WTC11 (cell line): Measurements from ENCODE around the gene AK8. TPM values are rescaled to one million over a fixed set of nuclear protein-coding genes. Genes with fewer than 3 reads are reported as not detected.

ENCODE experiments used
- ATAC-seq: fragments of 200-7000 bp; cut with Tn5 transposase; 2 replicates; pipeline ENCODE4 v1.10.0; 2021; ENCODE audit warnings: mild to moderate bottlenecking, moderate library complexity
- CTCF ChIA-PET: fragments of 300-600 bp; sonication (Branson Sonifier 250); formaldehyde crosslinking; loops from one replicate; lab custom pipeline; 2021; ENCODE audit warnings: antibody characterized with exemption; lab: Charles Lee
- POLR2A ChIA-PET: fragments of 350-600 bp; sonication (Branson Sonifier 250); formaldehyde crosslinking; loops from one replicate; lab custom pipeline; 2021; ENCODE audit warnings: antibody characterized with exemption; lab: Charles Lee
- DNase-seq: peaks from one replicate; pipeline ENCODE4 v3.0.0; 2021; ENCODE audit warnings: low spot score
- H3K27ac Mint-ChIP-seq: 2 replicates; pipeline ENCODE4 v1.8.0; 2021; ENCODE audit warnings: mixed read lengths
- H3K27me3 Mint-ChIP-seq: 2 replicates; pipeline ENCODE4 v1.8.0; 2021; ENCODE audit warnings: low read depth, mild to moderate bottlenecking, moderate library complexity, mixed read lengths
- H3K36me3 Mint-ChIP-seq: 2 replicates; pipeline ENCODE4 v1.8.0; 2021; ENCODE audit warnings: mixed read lengths
- H3K4me1 Mint-ChIP-seq: 2 replicates; pipeline ENCODE4 v1.8.0; 2022; ENCODE audit warnings: mixed read lengths
- H3K4me3 Mint-ChIP-seq: 2 replicates; pipeline ENCODE4 v1.8.0; 2021; ENCODE audit warnings: mild to moderate bottlenecking, moderate library complexity, mixed read lengths
- H3K9me3 Mint-ChIP-seq: 2 replicates; pipeline ENCODE4 v1.8.0; 2021; ENCODE audit warnings: mixed read lengths
- FOXJ3 ChIP-seq: sonication (generic); formaldehyde crosslinking; IDR thresholded peaks from 2 replicates; pipeline ENCODE4 v1.9.0; 2021; ENCODE audit warnings: missing genetic modification reagents, mild to moderate bottlenecking, borderline replicate concordance
- GTF2I ChIP-seq: fragments of 250-450 bp; sonication (Bioruptor Pico); conservative IDR thresholded peaks from 2 replicates; pipeline ENCODE4 v1.4.0; 2021; ENCODE audit warnings: mild to moderate bottlenecking
- MYBL2 ChIP-seq: sonication (generic); formaldehyde crosslinking; IDR thresholded peaks from 2 replicates; pipeline ENCODE4 v1.8.1; 2023; ENCODE audit warnings: mild to moderate bottlenecking, moderate library complexity, missing genetic modification reagents
- RELA ChIP-seq: sonication (generic); formaldehyde crosslinking; IDR thresholded peaks from 2 replicates; pipeline ENCODE4 v1.8.1; 2022; ENCODE audit warnings: missing genetic modification reagents, mild to moderate bottlenecking, borderline replicate concordance
- SMAD3 ChIP-seq: sonication (generic); formaldehyde crosslinking; IDR thresholded peaks from 2 replicates; pipeline ENCODE4 v1.8.0; 2022; ENCODE audit warnings: missing genetic modification reagents, mild to moderate bottlenecking, borderline replicate concordance
- TEAD4 ChIP-seq: sonication (generic); formaldehyde crosslinking; IDR thresholded peaks from 2 replicates; pipeline ENCODE4 v1.8.0; 2022; ENCODE audit warnings: mild to moderate bottlenecking, missing genetic modification reagents
- TP53 ChIP-seq: sonication (generic); formaldehyde crosslinking; IDR thresholded peaks from 2 replicates; pipeline ENCODE4 v1.8.1; 2023; ENCODE audit warnings: mild to moderate bottlenecking, missing genetic modification reagents
- ZNF396 ChIP-seq: fragments of 250-450 bp; sonication (Bioruptor Pico); IDR thresholded peaks from 2 replicates; pipeline ENCODE4 v1.8.0; 2021; ENCODE audit warnings: mild to moderate bottlenecking, moderate library complexity, borderline replicate concordance
- total RNA-seq: library from RNA; stranded (reverse); gene quantifications from 3 replicates; pipeline ENCODE4 v1.2.3, GENCODE V29; 2021
- TF ChIP-seq, protein P1 (sequence below): sonication (generic); formaldehyde crosslinking; IDR thresholded peaks from 2 replicates; pipeline ENCODE4 v1.8.1; 2022; ENCODE audit warnings: missing genetic modification reagents, borderline replicate concordance
- TF ChIP-seq, protein P2 (sequence below): sonication (generic); formaldehyde crosslinking; IDR thresholded peaks from 2 replicates; pipeline ENCODE4 v1.8.1; 2022; ENCODE audit warnings: mild to moderate bottlenecking, missing genetic modification reagents, moderate library complexity, borderline replicate concordance
- TF ChIP-seq, protein P3 (sequence below): sonication (generic); formaldehyde crosslinking; conservative IDR thresholded peaks from 2 replicates; pipeline ENCODE4 v1.8.1; 2022; ENCODE audit warnings: mild to moderate bottlenecking, missing genetic modification reagents
- TF ChIP-seq, protein P4 (sequence below): sonication (generic); formaldehyde crosslinking; IDR thresholded peaks from 2 replicates; pipeline ENCODE4 v1.8.1; 2023; ENCODE audit warnings: mild to moderate bottlenecking, missing genetic modification reagents, borderline replicate concordance
- TF ChIP-seq, protein P5 (sequence below): fragments of 250-450 bp; sonication (Bioruptor Pico); conservative IDR thresholded peaks from 2 replicates; pipeline ENCODE4 v1.9.0; 2021; ENCODE audit warnings: mild to moderate bottlenecking
- TF ChIP-seq, protein P6 (sequence below): sonication (generic); formaldehyde crosslinking; IDR thresholded peaks from 2 replicates; pipeline ENCODE4 v1.8.1; 2022; ENCODE audit warnings: mild to moderate bottlenecking, moderate library complexity, missing genetic modification reagents
- TF ChIP-seq, protein P7 (sequence below): sonication (generic); formaldehyde crosslinking; IDR thresholded peaks from 2 replicates; pipeline ENCODE4 v1.8.0; 2023; ENCODE audit warnings: missing genetic modification reagents, mild to moderate bottlenecking, borderline replicate concordance

AK8 gene
- total RNA-seq, 1 experiment from 2014 or later: 0.48 TPM

DNA sequence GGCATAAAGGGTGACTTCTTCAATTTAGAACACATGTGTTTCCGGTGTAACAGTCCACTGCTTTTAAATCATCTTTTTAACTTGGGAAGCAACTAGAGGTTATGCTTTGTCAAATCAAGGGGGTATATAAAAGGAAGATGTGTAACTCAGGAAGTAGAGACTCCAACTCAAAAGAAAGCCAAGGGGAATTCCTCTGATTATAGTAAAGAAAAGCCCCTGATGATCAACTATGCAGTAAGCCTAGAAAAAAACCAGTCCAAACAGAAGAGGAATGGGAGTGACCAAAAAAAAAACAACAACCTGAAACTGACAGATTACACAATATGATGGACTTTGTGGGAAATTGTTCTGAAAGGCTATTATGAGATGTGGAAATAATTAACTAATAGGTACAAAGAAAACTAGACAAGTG, 90.3 kb downstream of the AK8 start (continued):
- TF ChIP-seq, protein P1, sequence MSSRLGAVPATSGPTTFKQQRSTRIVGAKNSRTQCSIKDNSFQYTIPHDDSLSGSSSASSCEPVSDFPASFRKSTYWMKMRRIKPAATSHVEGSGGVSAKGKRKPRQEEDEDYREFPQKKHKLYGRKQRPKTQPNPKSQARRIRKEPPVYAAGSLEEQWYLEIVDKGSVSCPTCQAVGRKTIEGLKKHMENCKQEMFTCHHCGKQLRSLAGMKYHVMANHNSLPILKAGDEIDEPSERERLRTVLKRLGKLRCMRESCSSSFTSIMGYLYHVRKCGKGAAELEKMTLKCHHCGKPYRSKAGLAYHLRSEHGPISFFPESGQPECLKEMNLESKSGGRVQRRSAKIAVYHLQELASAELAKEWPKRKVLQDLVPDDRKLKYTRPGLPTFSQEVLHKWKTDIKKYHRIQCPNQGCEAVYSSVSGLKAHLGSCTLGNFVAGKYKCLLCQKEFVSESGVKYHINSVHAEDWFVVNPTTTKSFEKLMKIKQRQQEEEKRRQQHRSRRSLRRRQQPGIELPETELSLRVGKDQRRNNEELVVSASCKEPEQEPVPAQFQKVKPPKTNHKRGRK: no peak
- TF ChIP-seq, protein P2, sequence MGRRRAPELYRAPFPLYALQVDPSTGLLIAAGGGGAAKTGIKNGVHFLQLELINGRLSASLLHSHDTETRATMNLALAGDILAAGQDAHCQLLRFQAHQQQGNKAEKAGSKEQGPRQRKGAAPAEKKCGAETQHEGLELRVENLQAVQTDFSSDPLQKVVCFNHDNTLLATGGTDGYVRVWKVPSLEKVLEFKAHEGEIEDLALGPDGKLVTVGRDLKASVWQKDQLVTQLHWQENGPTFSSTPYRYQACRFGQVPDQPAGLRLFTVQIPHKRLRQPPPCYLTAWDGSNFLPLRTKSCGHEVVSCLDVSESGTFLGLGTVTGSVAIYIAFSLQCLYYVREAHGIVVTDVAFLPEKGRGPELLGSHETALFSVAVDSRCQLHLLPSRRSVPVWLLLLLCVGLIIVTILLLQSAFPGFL: no peak
- no peak for TF ChIP-seq RELA

DNA sequence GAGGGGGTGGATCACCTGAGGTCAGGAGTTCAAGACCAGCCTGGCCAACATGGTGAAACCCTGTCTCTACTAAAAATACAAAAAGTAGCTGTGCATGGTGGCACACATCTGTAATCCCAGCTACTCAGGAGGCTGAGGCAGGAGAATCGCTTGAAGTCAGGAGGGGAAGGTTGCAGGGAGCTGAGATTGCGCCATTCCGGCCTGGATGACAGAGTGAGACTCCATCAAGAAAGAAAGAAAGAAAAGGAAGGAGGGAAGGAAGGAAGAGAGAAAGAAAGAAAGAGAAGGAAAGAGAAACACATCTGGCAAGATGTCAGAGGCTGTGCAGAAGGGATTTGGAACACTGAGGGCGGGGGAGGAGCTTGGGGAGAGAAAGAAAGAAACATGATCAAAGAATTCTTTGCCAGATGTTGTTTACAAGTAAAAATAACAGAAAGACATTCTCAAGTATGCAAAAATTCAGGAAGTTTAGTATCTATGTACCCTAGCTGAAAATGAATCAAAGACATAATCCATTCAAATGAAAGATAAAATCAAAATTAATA, 93.7 kb downstream of the AK8 start:
- DNase-seq: no peak
- ChIA-PET POLR2A (no interaction called here), CTCF (interaction anchor here (0.8 to 1.2 kb wide), 3 partner anchors 15 to 20 kb away, joined by 3 to 4 read pairs (median 3); no protein-coding TSS in a partner anchor)
- Mint-ChIP-seq H3K27me3 (peaks cover 18% of the 10 kb centered on the region), H3K36me3 (peaks cover 5% of the 10 kb centered on the region; the same call in 1 of the 2 replicates), H3K9me3 (peaks cover 13% of the 10 kb centered on the region), H3K4me1 (peaks cover 14% of the 10 kb centered on the region), H3K4me3 (no peak overlapping the region), H3K27ac (no peak overlapping the region)
- ATAC-seq: no peak
- TF ChIP-seq, protein P3, sequence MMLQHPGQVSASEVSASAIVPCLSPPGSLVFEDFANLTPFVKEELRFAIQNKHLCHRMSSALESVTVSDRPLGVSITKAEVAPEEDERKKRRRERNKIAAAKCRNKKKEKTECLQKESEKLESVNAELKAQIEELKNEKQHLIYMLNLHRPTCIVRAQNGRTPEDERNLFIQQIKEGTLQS (CRISPR knock-in tag): no peak
- TF ChIP-seq, protein P4, sequence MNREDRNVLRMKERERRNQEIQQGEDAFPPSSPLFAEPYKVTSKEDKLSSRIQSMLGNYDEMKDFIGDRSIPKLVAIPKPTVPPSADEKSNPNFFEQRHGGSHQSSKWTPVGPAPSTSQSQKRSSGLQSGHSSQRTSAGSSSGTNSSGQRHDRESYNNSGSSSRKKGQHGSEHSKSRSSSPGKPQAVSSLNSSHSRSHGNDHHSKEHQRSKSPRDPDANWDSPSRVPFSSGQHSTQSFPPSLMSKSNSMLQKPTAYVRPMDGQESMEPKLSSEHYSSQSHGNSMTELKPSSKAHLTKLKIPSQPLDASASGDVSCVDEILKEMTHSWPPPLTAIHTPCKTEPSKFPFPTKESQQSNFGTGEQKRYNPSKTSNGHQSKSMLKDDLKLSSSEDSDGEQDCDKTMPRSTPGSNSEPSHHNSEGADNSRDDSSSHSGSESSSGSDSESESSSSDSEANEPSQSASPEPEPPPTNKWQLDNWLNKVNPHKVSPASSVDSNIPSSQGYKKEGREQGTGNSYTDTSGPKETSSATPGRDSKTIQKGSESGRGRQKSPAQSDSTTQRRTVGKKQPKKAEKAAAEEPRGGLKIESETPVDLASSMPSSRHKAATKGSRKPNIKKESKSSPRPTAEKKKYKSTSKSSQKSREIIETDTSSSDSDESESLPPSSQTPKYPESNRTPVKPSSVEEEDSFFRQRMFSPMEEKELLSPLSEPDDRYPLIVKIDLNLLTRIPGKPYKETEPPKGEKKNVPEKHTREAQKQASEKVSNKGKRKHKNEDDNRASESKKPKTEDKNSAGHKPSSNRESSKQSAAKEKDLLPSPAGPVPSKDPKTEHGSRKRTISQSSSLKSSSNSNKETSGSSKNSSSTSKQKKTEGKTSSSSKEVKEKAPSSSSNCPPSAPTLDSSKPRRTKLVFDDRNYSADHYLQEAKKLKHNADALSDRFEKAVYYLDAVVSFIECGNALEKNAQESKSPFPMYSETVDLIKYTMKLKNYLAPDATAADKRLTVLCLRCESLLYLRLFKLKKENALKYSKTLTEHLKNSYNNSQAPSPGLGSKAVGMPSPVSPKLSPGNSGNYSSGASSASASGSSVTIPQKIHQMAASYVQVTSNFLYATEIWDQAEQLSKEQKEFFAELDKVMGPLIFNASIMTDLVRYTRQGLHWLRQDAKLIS (CRISPR knock-in tag): no peak
- TF ChIP-seq MYBL2 (no peak), ZNF396 (CRISPR knock-in tag) (no peak)
- TF ChIP-seq, protein P5, sequence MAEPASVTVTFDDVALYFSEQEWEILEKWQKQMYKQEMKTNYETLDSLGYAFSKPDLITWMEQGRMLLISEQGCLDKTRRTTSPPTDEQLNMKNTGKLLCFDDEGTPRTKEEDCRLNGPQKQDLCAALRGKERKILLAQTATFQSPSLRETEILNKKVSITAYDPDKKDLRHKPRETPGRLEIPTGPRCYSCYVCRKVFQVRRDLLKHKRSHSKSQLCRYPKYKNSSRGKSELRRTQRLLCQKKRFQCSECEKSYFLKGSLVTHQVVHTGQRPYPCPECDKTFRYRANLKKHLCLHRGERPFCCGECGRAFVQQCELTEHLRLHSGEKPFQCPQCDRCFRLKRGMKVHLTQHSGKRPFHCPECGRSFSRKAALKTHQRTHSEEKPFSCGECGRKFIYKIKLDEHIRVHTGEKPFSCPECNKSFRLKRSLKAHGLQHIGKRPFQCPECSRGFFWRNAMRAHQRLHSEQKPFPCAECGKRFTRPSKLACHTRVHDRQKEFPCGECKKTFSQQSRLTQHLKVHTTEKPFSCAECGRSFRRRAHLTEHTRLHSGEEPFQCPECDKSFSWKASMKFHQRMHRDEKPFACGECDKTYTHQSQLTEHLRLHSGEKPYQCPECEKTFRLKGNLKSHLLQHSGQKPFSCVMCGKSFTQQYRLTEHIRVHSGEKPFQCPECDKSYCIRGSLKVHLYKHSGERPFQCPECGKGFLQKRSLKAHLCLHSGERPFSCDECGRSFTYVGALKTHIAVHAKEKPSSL (CRISPR knock-in tag): no peak

DNA sequence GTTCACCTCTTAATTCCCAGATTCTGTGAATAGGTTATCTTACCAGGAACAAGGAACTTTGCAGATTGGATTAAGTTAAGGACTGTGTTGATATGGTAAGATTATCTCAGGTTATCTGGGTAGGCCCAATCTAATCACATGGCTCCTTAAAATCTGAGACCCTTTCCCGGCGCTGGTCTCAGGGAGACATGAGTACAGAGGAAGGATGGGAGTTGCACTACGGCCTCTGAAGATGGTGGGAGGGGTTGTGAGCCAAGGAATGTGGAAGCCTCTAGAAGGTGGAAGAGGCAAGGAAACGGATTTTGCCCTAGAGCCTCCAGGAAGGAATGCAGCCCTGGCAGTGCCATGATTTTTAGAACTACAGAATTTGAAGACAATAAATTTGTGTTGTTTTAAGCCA, 95.1 kb downstream of the AK8 start:
- no peaks in the 10 kb centered on the region; the same call in 1 of the 2 replicates for H3K36me3 Mint-ChIP-seq
- peaks cover 12% of the 10 kb centered on the region for H3K27me3 Mint-ChIP-seq
- no peak for DNase-seq
- peaks cover 14% of the 10 kb centered on the region for H3K4me1 Mint-ChIP-seq
- TF ChIP-seq TEAD4 (CRISPR knock-in tag) (no peak), ZNF396 (CRISPR knock-in tag) (no peak), RELA (no peak), GTF2I (CRISPR knock-in tag) (no peak), TP53 (CRISPR knock-in tag) (no peak), FOXJ3 (CRISPR knock-in tag) (no peak), SMAD3 (no peak)
- TF ChIP-seq, protein P2: no peak
- TF ChIP-seq, protein P6, sequence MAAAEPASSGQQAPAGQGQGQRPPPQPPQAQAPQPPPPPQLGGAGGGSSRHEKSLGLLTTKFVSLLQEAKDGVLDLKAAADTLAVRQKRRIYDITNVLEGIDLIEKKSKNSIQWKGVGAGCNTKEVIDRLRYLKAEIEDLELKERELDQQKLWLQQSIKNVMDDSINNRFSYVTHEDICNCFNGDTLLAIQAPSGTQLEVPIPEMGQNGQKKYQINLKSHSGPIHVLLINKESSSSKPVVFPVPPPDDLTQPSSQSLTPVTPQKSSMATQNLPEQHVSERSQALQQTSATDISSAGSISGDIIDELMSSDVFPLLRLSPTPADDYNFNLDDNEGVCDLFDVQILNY (CRISPR knock-in tag): no peak
- TF ChIP-seq, protein P7, sequence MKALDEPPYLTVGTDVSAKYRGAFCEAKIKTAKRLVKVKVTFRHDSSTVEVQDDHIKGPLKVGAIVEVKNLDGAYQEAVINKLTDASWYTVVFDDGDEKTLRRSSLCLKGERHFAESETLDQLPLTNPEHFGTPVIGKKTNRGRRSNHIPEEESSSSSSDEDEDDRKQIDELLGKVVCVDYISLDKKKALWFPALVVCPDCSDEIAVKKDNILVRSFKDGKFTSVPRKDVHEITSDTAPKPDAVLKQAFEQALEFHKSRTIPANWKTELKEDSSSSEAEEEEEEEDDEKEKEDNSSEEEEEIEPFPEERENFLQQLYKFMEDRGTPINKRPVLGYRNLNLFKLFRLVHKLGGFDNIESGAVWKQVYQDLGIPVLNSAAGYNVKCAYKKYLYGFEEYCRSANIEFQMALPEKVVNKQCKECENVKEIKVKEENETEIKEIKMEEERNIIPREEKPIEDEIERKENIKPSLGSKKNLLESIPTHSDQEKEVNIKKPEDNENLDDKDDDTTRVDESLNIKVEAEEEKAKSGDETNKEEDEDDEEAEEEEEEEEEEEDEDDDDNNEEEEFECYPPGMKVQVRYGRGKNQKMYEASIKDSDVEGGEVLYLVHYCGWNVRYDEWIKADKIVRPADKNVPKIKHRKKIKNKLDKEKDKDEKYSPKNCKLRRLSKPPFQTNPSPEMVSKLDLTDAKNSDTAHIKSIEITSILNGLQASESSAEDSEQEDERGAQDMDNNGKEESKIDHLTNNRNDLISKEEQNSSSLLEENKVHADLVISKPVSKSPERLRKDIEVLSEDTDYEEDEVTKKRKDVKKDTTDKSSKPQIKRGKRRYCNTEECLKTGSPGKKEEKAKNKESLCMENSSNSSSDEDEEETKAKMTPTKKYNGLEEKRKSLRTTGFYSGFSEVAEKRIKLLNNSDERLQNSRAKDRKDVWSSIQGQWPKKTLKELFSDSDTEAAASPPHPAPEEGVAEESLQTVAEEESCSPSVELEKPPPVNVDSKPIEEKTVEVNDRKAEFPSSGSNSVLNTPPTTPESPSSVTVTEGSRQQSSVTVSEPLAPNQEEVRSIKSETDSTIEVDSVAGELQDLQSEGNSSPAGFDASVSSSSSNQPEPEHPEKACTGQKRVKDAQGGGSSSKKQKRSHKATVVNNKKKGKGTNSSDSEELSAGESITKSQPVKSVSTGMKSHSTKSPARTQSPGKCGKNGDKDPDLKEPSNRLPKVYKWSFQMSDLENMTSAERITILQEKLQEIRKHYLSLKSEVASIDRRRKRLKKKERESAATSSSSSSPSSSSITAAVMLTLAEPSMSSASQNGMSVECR: no peak
- H3K4me3 Mint-ChIP-seq: no peak overlapping the region
- no peak overlapping the region for H3K27ac Mint-ChIP-seq
- ATAC-seq: no peak; the same call in 1 of the 2 replicates
- ChIA-PET CTCF (no interaction called here), POLR2A (no interaction called here)
- H3K9me3 Mint-ChIP-seq: peaks cover 5% of the 10 kb centered on the region
